Progenitor cell of endocrine pancreas (in vitro differentiated cells): Measurements from ENCODE around the gene TEX38. TPM values are rescaled to one million over a fixed set of nuclear protein-coding genes. Genes with fewer than 3 reads are reported as not detected.
"Not testable (repeated sequence)": the region's sequence is repeated elsewhere in the genome, so short reads cannot be mapped to it uniquely, and the experiment has no call there.

Source experiments
- DNase-seq: peaks from one replicate; pipeline ENCODE4 v3.0.0; 2021; ENCODE audit warnings: low spot score; ENCODE audit not compliant: unreplicated experiment
- H3K27ac Mint-ChIP-seq: 2 replicates; pipeline ENCODE4 v1.8.0; 2021; ENCODE audit warnings: mild to moderate bottlenecking, moderate library complexity, mixed read lengths
- H3K27me3 Mint-ChIP-seq: 2 replicates; pipeline ENCODE4 v1.8.0; 2021; ENCODE audit warnings: mixed read lengths
- H3K36me3 Mint-ChIP-seq: 2 replicates; pipeline ENCODE4 v1.8.0; 2022; ENCODE audit warnings: mixed read lengths; ENCODE audit not compliant: insufficient read depth
- H3K4me1 Mint-ChIP-seq: 2 replicates; pipeline ENCODE4 v1.8.0; 2021; ENCODE audit warnings: low read depth, mixed read lengths
- H3K4me3 Mint-ChIP-seq: 2 replicates; pipeline ENCODE4 v1.8.0; 2021; ENCODE audit warnings: low read depth, mild to moderate bottlenecking, moderate library complexity, mixed read lengths
- H3K9me3 Mint-ChIP-seq: 2 replicates; pipeline ENCODE4 v1.8.0; 2021; ENCODE audit warnings: low read depth, mixed read lengths
- CTCF ChIP-seq: fragments of 200-600 bp; sonication (generic); IDR thresholded peaks from one replicate; pipeline ENCODE4 v1.5.0; 2021; ENCODE audit warnings: antibody characterized with exemption, mild to moderate bottlenecking; ENCODE audit not compliant: unreplicated experiment
- total RNA-seq: library from RNA; stranded (reverse); gene quantifications from 2 replicates; pipeline ENCODE4 v1.2.1, GENCODE V29; 2021

Gene TEX38
- total RNA-seq, 1 donor from 2014 or later = 0.38 TPM

- H3K4me1 Mint-ChIP-seq = peaks cover 74% of the 10 kb centered on the region
- peak overlapping the region; percentile 93 for H3K27ac Mint-ChIP-seq
- no peak for TF ChIP-seq CTCF
- peak overlapping the region; percentile 0 for H3K4me3 Mint-ChIP-seq
- H3K9me3 Mint-ChIP-seq = no peaks in the 10 kb centered on the region
- H3K27me3 Mint-ChIP-seq = no peaks in the 10 kb centered on the region
- no peak for DNase-seq
- peaks cover 31% of the 10 kb centered on the region for H3K36me3 Mint-ChIP-seq
These were observed 17.7 kb downstream of the TEX38 start for GRCh38 chr1:46689356-46689755.

GRCh38 chr1:46689897-46690296 is 18.2 kb downstream of the TEX38 start:
- TF ChIP-seq CTCF = no peak
- Mint-ChIP-seq H3K27me3 (no peaks in the 10 kb centered on the region), H3K36me3 (peaks cover 29% of the 10 kb centered on the region), H3K4me1 (peaks cover 74% of the 10 kb centered on the region), H3K4me3 (peak overlapping the region; percentile 17), H3K9me3 (no peaks in the 10 kb centered on the region), H3K27ac (peak overlapping the region; percentile 93)
- no peak for DNase-seq

GRCh38 chr1:46690931-46691421 is 19.3 kb downstream of the TEX38 start:
- H3K27me3 Mint-ChIP-seq = no peaks in the 10 kb centered on the region
- H3K36me3 Mint-ChIP-seq = peaks cover 35% of the 10 kb centered on the region
- H3K4me3 Mint-ChIP-seq = no peak overlapping the region
- peaks cover 70% of the 10 kb centered on the region for H3K4me1 Mint-ChIP-seq
- H3K27ac Mint-ChIP-seq = no peak overlapping the region
- no peak for DNase-seq
- no peaks in the 10 kb centered on the region for H3K9me3 Mint-ChIP-seq
- no peak for TF ChIP-seq CTCF

- Mint-ChIP-seq H3K9me3 (no peaks in the 10 kb centered on the region), H3K4me1 (peaks cover 58% of the 10 kb centered on the region), H3K27ac (peak overlapping the region; percentile 76), H3K36me3 (peaks cover 32% of the 10 kb centered on the region), H3K27me3 (no peaks in the 10 kb centered on the region), H3K4me3 (peak overlapping the region; percentile 25)
- TF ChIP-seq CTCF = peak; percentile 45
- no peak for DNase-seq
These were observed 20.5 kb downstream of the TEX38 start for GRCh38 chr1:46691997-46692790.

GRCh38 chr1:46692811-46693770 is 21.4 kb downstream of the TEX38 start:
- no peaks in the 10 kb centered on the region for H3K9me3 Mint-ChIP-seq
- no peak overlapping the region for H3K4me3 Mint-ChIP-seq

GRCh38 chr1:46694676-46695075 is 23.0 kb downstream of the TEX38 start:
- DNase-seq, H3K9me3 Mint-ChIP-seq, H3K27ac Mint-ChIP-seq, H3K27me3 Mint-ChIP-seq, H3K4me3 Mint-ChIP-seq: not testable (repeated sequence)
- Mint-ChIP-seq H3K36me3 (peaks cover 33% of the 10 kb centered on the region), H3K4me1 (peaks cover 35% of the 10 kb centered on the region)

More at GRCh38 chr1:46692811-46693770, 21.4 kb downstream of the TEX38 start:
- DNase-seq = no peak
- H3K36me3 Mint-ChIP-seq = peaks cover 35% of the 10 kb centered on the region
- no peak overlapping the region for H3K27ac Mint-ChIP-seq
- H3K4me1 Mint-ChIP-seq = peaks cover 50% of the 10 kb centered on the region
- H3K27me3 Mint-ChIP-seq = no peaks in the 10 kb centered on the region
- TF ChIP-seq CTCF = no peak
